Mammary epithelial cell (primary cell): ENCODE data around the gene TENM4.

Source experiments
- CTCF ChIP-seq, 2 donors: IDR thresholded peaks in 1 of 2; conservative IDR thresholded peaks in 1 of 2; 2 replicates each; pipeline ENCODE4 v1.5.1; 2011 to 2012; ENCODE audit warnings: inconsistent platforms in 2 of 2, low read length in 2 of 2, mild to moderate bottlenecking in 2 of 2, control low read depth in 1 of 2, low read depth in 1 of 2; ENCODE audit not compliant: insufficient read depth in 1 of 2; ENCODE audit errors: extremely low read depth in 1 of 2
- EZH2 ChIP-seq: IDR thresholded peaks from 2 replicates; pipeline ENCODE4 v1.6.1; 2012; ENCODE audit warnings: low read length, inconsistent platforms, borderline replicate concordance

GRCh38 chr11:78807351-78807750 lies 633.5 kb downstream of the TENM4 start:
- TF ChIP-seq CTCF (conservative IDR thresholded peaks at IDR 0.05 in 1 of 2, IDR thresholded peaks at IDR 0.05 in 1 of 2; ENCODE audit: extremely low read depth in 1 of 2, insufficient read depth in 1 of 2, low read depth in 1 of 2, low read length in 2 of 2) (no peak), EZH2 (no peak)
